Psoas muscle (tissue), 8 donors: Measurements from ENCODE around the gene TMEFF2. TPM values are rescaled to one million over a fixed set of nuclear protein-coding genes. Genes with fewer than 3 reads are reported as not detected.

Experiments used
- ATAC-seq, 4 donors: fragments of 200-7000 bp; cut with Tn5 transposase; one replicate each; pipeline ENCODE4 v1.9.1; 2020; ENCODE audit warnings: moderate library complexity in 3 of 4, mild to moderate bottlenecking in 2 of 4
- DNase-seq, 2 donors: peaks; one replicate each; pipeline ENCODE4 v3.0.0-alpha.2; 2020
- H3K27ac ChIP-seq: fragments of 200-600 bp; one replicate; pipeline ENCODE4 v1.8.0; 2022
- H3K27me3 ChIP-seq, 3 donors: fragments of 200-600 bp in 1 of 3; one replicate each; pipeline versions ENCODE4 v1.6.1 to v1.8.0; 2013 to 2022; ENCODE audit warnings: low read length in 2 of 3, mild to moderate bottlenecking in 2 of 3, moderate library complexity in 1 of 3; ENCODE audit not compliant: insufficient read depth in 3 of 3
- H3K36me3 ChIP-seq, 2 donors: fragments of 200-600 bp in 1 of 2; one replicate each; pipeline versions ENCODE4 v1.6.1 to v1.8.0; 2013 to 2022; ENCODE audit warnings: low read depth in 1 of 2, mild to moderate bottlenecking in 1 of 2, moderate library complexity in 1 of 2; ENCODE audit not compliant: insufficient read depth in 1 of 2
- H3K4me1 ChIP-seq: fragments of 200-600 bp; one replicate; pipeline ENCODE4 v1.8.0; 2022
- H3K4me3 ChIP-seq: fragments of 200-600 bp; one replicate; pipeline ENCODE4 v1.8.0; 2022; ENCODE audit warnings: mild to moderate bottlenecking
- H3K9me3 ChIP-seq: fragments of 200-600 bp; one replicate; pipeline ENCODE4 v1.8.0; 2022
- CTCF ChIP-seq: fragments of 200-600 bp; IDR thresholded peaks from one replicate; pipeline ENCODE4 v1.8.0; 2022; ENCODE audit warnings: antibody characterized with exemption
- WGBS, 3 donors: extraction: QIAGEN DNeasy Blood & Tissue Kit; methylation state at CpG; one replicate each; pipeline versions ENCODE4 v1.1.6 to v1.1.7; 2013; 5-methylcytosine and 5-hydroxymethylcytosine counted together
- intact Hi-C, 2 donors: fragments of 100-400 bp; cut with DNase I; formaldehyde crosslinking; loops; one replicate each; pipeline versions ENCODE4 v1.11.0 to v1.14.2; 2022
- polyA plus RNA-seq, 3 donors: library from polyadenylated mRNA; stranded (reverse); fragments of 200-250 nt; gene quantifications; one replicate each; pipeline ENCODE4 v1.2.3, GENCODE V29; 2013
- total RNA-seq, 4 donors: library from RNA; stranded (reverse); fragmentation: NEBNext Ultra II Directional in 2 of 4; extraction: Animal tissue kit (Norgen Biotek cat#: 25700) in 2 of 4; gene quantifications; one replicate each; pipeline versions ENCODE4 v1.2.1 to v1.2.4, GENCODE V29; 2021 to 2023
- donor health status: healthy with polysubstance abuse.
- donor health status: DM: no; HTN: no; CAD: no; lungs with moderate emphysema.
- donor health status: Bipolar disorder and iron deficiency.
- donor health status: healthy.
- donor health status: DM: yes; HTN: yes; CAD: no.
- donor health status: DM: no; HTN: no; CAD: no.
- donor health status: DM: no; HTN: no; CAD: no.
- donor health status: DM: yes; HTN: yes; CAD: no.

Gene TMEFF2
- total and polyA plus RNA-seq, 7 donors, result 0.07 to 0.47 (median 0.16) TPM; not detected in 4

DNA sequence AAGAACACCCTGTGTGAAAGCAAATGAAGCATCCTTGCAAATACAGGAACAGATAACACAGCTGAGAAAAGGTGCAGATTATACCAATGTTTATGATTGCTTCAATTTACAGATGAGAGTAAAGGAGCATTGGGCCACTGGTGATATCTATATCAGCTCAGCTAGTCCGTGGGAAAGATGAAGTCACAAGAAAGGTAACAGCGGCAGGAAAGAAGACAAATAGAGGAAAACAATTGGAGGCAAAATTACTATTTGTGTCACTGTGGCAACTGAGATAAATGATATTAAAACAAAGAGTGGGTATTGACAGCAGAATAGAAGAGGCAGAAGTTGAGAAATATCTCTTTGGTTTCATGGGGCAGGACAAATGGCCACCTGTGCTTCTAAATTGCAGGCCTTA, 226.6 kb downstream of the TMEFF2 start:
- ATAC-seq (no peak), DNase-seq (no peak)
- Histone ChIP-seq H3K9me3 (no peaks in the 10 kb centered on the region), H3K27me3 (no peaks in the 10 kb centered on the region), H3K36me3 (no peaks in the 10 kb centered on the region), H3K4me3 (no peak overlapping the region), H3K4me1 (no peaks in the 10 kb centered on the region), H3K27ac (no peak overlapping the region)
- no peak for TF ChIP-seq CTCF
- 82 to 90% (median 84%) methylated on average over 2 of the region's 2 CpGs for WGBS, 3 donors
- intact Hi-C loops, result no loop called here

DNA sequence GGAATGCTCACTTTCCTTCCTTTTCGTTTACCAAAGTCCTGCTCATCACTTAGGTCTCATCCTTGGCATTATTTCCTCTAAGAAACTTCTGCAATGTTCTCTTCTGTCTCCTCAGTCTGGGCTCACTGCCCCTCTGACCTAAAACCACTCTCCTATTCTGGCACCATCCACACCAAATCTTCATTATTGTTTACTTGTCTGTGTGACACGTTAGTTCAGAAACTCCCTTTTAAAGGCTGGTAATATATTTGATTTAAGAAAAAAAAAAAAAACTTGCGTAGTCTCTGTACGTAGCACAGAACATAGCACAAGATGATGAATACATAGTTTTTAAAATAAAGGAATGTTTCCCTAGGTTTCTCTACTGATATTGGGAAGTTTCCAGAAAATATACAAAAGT, 229.0 kb downstream of the TMEFF2 start:
- WGBS, 3 donors, result 65 to 77% (median 70%) methylated on average over 4 of the region's 4 CpGs
- no peak for DNase-seq
- Histone ChIP-seq H3K36me3 (no peaks in the 10 kb centered on the region), H3K4me1 (no peaks in the 10 kb centered on the region), H3K9me3 (no peaks in the 10 kb centered on the region), H3K27ac (no peak overlapping the region), H3K27me3 (no peaks in the 10 kb centered on the region), H3K4me3 (no peak overlapping the region)
- TF ChIP-seq CTCF, result no peak
- no peak for ATAC-seq
- intact Hi-C loops, result no loop called here

DNA sequence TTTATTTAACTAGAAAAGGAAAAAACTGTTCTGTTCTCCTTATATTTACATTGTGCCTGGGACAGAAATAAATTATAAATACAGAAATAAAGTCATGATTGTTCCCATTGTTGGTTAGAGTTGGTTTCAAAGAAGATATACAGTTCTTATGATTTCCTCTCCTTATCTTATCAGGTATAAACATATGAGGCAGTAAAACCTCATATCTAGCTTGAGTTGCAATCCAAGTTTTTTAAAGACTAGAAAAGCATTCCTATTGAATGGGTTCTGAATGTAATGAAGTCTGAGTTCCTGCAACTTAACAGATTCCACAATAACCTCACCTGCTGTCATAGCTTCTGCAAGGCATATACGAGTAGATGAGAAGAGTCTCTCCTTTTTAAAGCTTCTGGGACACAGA, 233.2 kb downstream of the TMEFF2 start:
- 78 to 87% (median 86%) methylated on average over 1 of the region's 1 CpG for WGBS, 3 donors
- intact Hi-C loops, result no loop called here
- no peak for TF ChIP-seq CTCF
- Histone ChIP-seq H3K4me1 (no peaks in the 10 kb centered on the region), H3K9me3 (no peaks in the 10 kb centered on the region), H3K27me3 (no peaks in the 10 kb centered on the region), H3K4me3 (no peak overlapping the region), H3K27ac (no peak overlapping the region), H3K36me3 (no peaks in the 10 kb centered on the region)
- DNase-seq, result no peak
- ATAC-seq, result no peak

GRCh38 chr2:191959209-191959608, 235.5 kb downstream of the TMEFF2 start:
- intact Hi-C loops, result no loop called here
- Histone ChIP-seq H3K4me1 (no peaks in the 10 kb centered on the region), H3K36me3 (no peaks in the 10 kb centered on the region), H3K4me3 (no peak overlapping the region), H3K27ac (no peak overlapping the region), H3K27me3 (no peaks in the 10 kb centered on the region), H3K9me3 (no peaks in the 10 kb centered on the region)
- TF ChIP-seq CTCF, result no peak
- ATAC-seq (no peak), DNase-seq (no peak)

DNA sequence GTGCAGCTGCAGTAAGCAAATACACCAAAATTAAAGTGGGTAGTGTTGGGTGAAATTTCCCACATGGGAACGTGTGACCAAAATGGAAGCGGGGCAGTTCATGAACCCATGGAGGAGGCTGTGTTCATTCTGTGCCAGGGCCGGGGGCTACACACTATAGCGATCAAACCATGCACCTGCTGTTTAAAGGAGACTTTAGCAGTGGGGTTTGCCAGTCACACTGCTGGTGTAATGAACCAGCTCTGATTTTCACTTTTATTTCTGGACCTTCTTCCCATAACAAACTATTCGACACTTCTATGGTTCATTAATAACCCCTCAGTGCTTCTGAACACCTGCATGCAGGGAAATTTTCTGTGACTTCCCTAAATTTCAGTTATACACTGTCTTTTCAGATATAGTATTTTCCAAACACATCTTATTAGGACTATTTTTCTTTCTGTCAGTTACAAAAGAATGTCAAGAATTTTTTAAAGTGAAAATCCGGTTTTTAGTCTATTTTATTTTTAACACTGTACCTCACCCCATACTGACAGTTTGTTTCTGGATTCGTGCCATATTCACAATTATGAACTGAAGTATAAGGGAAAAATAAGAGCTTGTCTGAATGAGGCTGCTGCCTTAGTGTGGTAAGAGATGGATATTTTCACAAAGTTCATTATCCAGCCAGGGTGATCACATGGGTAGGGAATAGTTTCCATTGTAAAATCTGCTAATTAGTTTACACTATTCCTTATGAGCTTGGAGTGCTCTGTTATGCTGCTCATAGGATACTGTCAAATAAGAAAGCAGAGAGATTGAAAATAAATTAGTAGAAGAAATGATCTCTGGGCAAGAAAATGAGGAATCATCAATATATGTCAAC, 236.5 kb downstream of the TMEFF2 start:
- WGBS, 3 donors, result 33 to 53% (median 35%) methylated on average over 7 of the region's 7 CpGs
- no peaks in the 10 kb centered on the region for H3K4me1 ChIP-seq
- no peaks in the 10 kb centered on the region for H3K9me3 ChIP-seq
- H3K36me3 ChIP-seq, result no peaks in the 10 kb centered on the region
- intact Hi-C loops, result no loop called here
- no peak overlapping the region for H3K27ac ChIP-seq
- H3K4me3 ChIP-seq, result no peak overlapping the region
- no peaks in the 10 kb centered on the region for H3K27me3 ChIP-seq
- no peak for ATAC-seq
- TF ChIP-seq CTCF, result no peak
- no peak for DNase-seq
